ENCODE results near the gene NUDT1.

The NUDT1 gene

DNA sequence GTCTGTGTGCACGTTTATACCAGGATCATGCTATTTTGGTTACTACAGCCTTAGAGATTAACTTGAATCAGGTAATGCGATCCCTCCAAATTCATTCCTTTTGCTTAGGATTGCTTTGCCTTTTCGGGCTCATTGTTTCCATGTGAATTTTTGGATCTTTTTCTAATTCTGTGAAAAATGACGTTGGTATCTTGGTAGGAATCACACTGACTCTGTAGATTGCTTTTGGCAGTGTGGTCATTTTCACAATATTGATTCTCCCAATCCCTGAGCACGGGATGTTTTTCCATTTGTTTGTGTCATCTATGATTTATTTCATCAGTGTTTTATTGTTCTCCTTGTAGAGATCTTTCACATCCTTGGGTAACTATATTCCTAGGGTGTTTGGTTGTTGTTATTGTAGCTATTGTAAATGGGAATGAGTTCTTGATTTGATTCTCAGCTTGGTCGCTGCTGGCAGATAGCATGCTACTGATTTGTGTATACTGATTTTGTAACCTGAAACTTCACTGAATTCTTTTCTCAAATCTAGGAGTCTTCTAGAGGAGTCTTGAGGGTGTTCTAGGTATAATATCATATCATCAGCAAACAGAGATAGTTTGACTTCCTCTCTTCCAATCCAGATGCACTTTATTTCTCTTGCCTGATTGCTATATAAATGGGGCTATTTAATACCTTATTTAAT, 54.1 kb downstream of the NUDT1 start:
- no peaks in the 10 kb centered on the region for H3K9me3 Mint-ChIP-seq
- peak overlapping the region; percentile 23 to 66 (median 34) for H3K27ac Mint-ChIP-seq
- TF ChIP-seq, protein P1, sequence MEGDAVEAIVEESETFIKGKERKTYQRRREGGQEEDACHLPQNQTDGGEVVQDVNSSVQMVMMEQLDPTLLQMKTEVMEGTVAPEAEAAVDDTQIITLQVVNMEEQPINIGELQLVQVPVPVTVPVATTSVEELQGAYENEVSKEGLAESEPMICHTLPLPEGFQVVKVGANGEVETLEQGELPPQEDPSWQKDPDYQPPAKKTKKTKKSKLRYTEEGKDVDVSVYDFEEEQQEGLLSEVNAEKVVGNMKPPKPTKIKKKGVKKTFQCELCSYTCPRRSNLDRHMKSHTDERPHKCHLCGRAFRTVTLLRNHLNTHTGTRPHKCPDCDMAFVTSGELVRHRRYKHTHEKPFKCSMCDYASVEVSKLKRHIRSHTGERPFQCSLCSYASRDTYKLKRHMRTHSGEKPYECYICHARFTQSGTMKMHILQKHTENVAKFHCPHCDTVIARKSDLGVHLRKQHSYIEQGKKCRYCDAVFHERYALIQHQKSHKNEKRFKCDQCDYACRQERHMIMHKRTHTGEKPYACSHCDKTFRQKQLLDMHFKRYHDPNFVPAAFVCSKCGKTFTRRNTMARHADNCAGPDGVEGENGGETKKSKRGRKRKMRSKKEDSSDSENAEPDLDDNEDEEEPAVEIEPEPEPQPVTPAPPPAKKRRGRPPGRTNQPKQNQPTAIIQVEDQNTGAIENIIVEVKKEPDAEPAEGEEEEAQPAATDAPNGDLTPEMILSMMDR (IDR thresholded peaks at IDR 0.05; ENCODE audit: unreplicated experiment in 3 of 3): no peak
- no peak overlapping the region for H3K4me3 Mint-ChIP-seq
- H3K36me3 Mint-ChIP-seq (ENCODE audit: low read depth): peaks cover 1% of the 10 kb centered on the region
- peaks cover 11% of the 10 kb centered on the region for H3K4me1 Mint-ChIP-seq
- no peaks in the 10 kb centered on the region for H3K27me3 Mint-ChIP-seq (ENCODE audit: low read depth)

- Mint-ChIP-seq H3K36me3 (ENCODE audit: low read depth) (peaks cover 9% of the 10 kb centered on the region), H3K4me3 (no peak overlapping the region), H3K27me3 (ENCODE audit: low read depth) (no peaks in the 10 kb centered on the region), H3K27ac (no peak overlapping the region), H3K9me3 (peaks cover 3% of the 10 kb centered on the region), H3K4me1 (peaks cover 11% of the 10 kb centered on the region)
- TF ChIP-seq, protein P1 (IDR thresholded peaks at IDR 0.05; ENCODE audit: unreplicated experiment in 3 of 3): no peak
Observed at GRCh38 chr7:2296832-2297231, 54.8 kb downstream of the NUDT1 start.

- peaks cover 11% of the 10 kb centered on the region for H3K4me1 Mint-ChIP-seq
- TF ChIP-seq, protein P1 (IDR thresholded peaks at IDR 0.05; ENCODE audit: unreplicated experiment in 3 of 3): no peak
- peaks cover 3% of the 10 kb centered on the region for H3K9me3 Mint-ChIP-seq
- H3K36me3 Mint-ChIP-seq (ENCODE audit: low read depth): peaks cover 9% of the 10 kb centered on the region
- no peak overlapping the region for H3K4me3 Mint-ChIP-seq
- H3K27ac Mint-ChIP-seq: peak overlapping the region in 2 of 3 experiments; percentile 55 to 70
- no peaks in the 10 kb centered on the region for H3K27me3 Mint-ChIP-seq (ENCODE audit: low read depth)
Observed at GRCh38 chr7:2299131-2299829, 57.3 kb downstream of the NUDT1 start.

GRCh38 chr7:2299870-2300512, 58.0 kb downstream of the NUDT1 start:
- peak overlapping the region in 2 of 3 experiments; percentile 55 to 70 for H3K27ac Mint-ChIP-seq
- TF ChIP-seq, protein P1 (IDR thresholded peaks at IDR 0.05; ENCODE audit: unreplicated experiment in 3 of 3): no peak

More at GRCh38 chr7:2299870-2300512, 58.0 kb downstream of the NUDT1 start:
- H3K27me3 Mint-ChIP-seq (ENCODE audit: low read depth): no peaks in the 10 kb centered on the region
- H3K9me3 Mint-ChIP-seq: peaks cover 3% of the 10 kb centered on the region
- H3K4me3 Mint-ChIP-seq: no peak overlapping the region
- H3K4me1 Mint-ChIP-seq: peaks cover 11% of the 10 kb centered on the region
- H3K36me3 Mint-ChIP-seq (ENCODE audit: low read depth): peaks cover 12% of the 10 kb centered on the region

Data from nephron (organoid).